Progenitor cell of endocrine pancreas (in vitro differentiated cells): ENCODE data around the gene NTRK2. TPM values are rescaled to one million over a fixed set of nuclear protein-coding genes. Genes with fewer than 3 reads are reported as not detected.

Source experiments
- DNase-seq: peaks from one replicate; pipeline ENCODE4 v3.0.0; 2021; ENCODE audit warnings: low spot score; ENCODE audit not compliant: unreplicated experiment
- H3K27ac Mint-ChIP-seq: 2 replicates; pipeline ENCODE4 v1.8.0; 2021; ENCODE audit warnings: mild to moderate bottlenecking, moderate library complexity, mixed read lengths
- H3K27me3 Mint-ChIP-seq: 2 replicates; pipeline ENCODE4 v1.8.0; 2021; ENCODE audit warnings: mixed read lengths
- H3K36me3 Mint-ChIP-seq: 2 replicates; pipeline ENCODE4 v1.8.0; 2022; ENCODE audit warnings: mixed read lengths; ENCODE audit not compliant: insufficient read depth
- H3K4me1 Mint-ChIP-seq: 2 replicates; pipeline ENCODE4 v1.8.0; 2021; ENCODE audit warnings: low read depth, mixed read lengths
- H3K4me3 Mint-ChIP-seq: 2 replicates; pipeline ENCODE4 v1.8.0; 2021; ENCODE audit warnings: low read depth, mild to moderate bottlenecking, moderate library complexity, mixed read lengths
- H3K9me3 Mint-ChIP-seq: 2 replicates; pipeline ENCODE4 v1.8.0; 2021; ENCODE audit warnings: low read depth, mixed read lengths
- CTCF ChIP-seq: fragments of 200-600 bp; sonication (generic); IDR thresholded peaks from one replicate; pipeline ENCODE4 v1.5.0; 2021; ENCODE audit warnings: antibody characterized with exemption, mild to moderate bottlenecking; ENCODE audit not compliant: unreplicated experiment
- total RNA-seq: library from RNA; stranded (reverse); gene quantifications from 2 replicates; pipeline ENCODE4 v1.2.1, GENCODE V29; 2021

Gene NTRK2
- total RNA-seq, 1 donor from 2014 or later: 4.7 TPM

- Mint-ChIP-seq H3K4me3 (no peak overlapping the region), H3K36me3 (no peaks in the 10 kb centered on the region), H3K27ac (no peak overlapping the region), H3K27me3 (peaks cover 5% of the 10 kb centered on the region), H3K4me1 (no peaks in the 10 kb centered on the region), H3K9me3 (no peaks in the 10 kb centered on the region)
- DNase-seq: no peak
- no peak for TF ChIP-seq CTCF
Observed at GRCh38 chr9:84969736-84970135, 300.2 kb downstream of the NTRK2 start.

GRCh38 chr9:84970432-84970831 lies 300.9 kb downstream of the NTRK2 start:
- H3K9me3 Mint-ChIP-seq: no peaks in the 10 kb centered on the region
- no peaks in the 10 kb centered on the region for H3K4me1 Mint-ChIP-seq
- no peak overlapping the region for H3K4me3 Mint-ChIP-seq
- no peak for TF ChIP-seq CTCF
- no peak for DNase-seq
- peaks cover 5% of the 10 kb centered on the region for H3K27me3 Mint-ChIP-seq
- H3K27ac Mint-ChIP-seq: no peak overlapping the region
- H3K36me3 Mint-ChIP-seq: no peaks in the 10 kb centered on the region

GRCh38 chr9:84971571-84971970 lies 302.0 kb downstream of the NTRK2 start:
- Mint-ChIP-seq H3K36me3 (no peaks in the 10 kb centered on the region), H3K27ac (no peak overlapping the region), H3K27me3 (peaks cover 5% of the 10 kb centered on the region), H3K4me3 (no peak overlapping the region), H3K4me1 (no peaks in the 10 kb centered on the region), H3K9me3 (no peaks in the 10 kb centered on the region)
- no peak for DNase-seq
- TF ChIP-seq CTCF: no peak

- Mint-ChIP-seq H3K36me3 (no peaks in the 10 kb centered on the region), H3K9me3 (no peaks in the 10 kb centered on the region), H3K4me1 (no peaks in the 10 kb centered on the region), H3K27ac (no peak overlapping the region), H3K4me3 (no peak overlapping the region), H3K27me3 (peaks cover 5% of the 10 kb centered on the region)
- TF ChIP-seq CTCF: no peak
- no peak for DNase-seq
Observed at GRCh38 chr9:84974258-84974657, 304.7 kb downstream of the NTRK2 start.

- H3K9me3 Mint-ChIP-seq: no peaks in the 10 kb centered on the region
- DNase-seq: no peak
- H3K27me3 Mint-ChIP-seq: peaks cover 5% of the 10 kb centered on the region
- no peak for TF ChIP-seq CTCF
- H3K36me3 Mint-ChIP-seq: no peaks in the 10 kb centered on the region
- no peaks in the 10 kb centered on the region for H3K4me1 Mint-ChIP-seq
- no peak overlapping the region for H3K4me3 Mint-ChIP-seq
- no peak overlapping the region for H3K27ac Mint-ChIP-seq
Observed at GRCh38 chr9:84974855-84975254, 305.3 kb downstream of the NTRK2 start.
